ENCODE data around the gene PLOD3. TPM values are rescaled to one million over a fixed set of nuclear protein-coding genes. Genes with fewer than 3 reads are reported as not detected.
A peak's percentile ranks its signal among the peaks of the same experiment; 100 is the strongest.

Gene PLOD3
- total RNA-seq, 5 donors from 2014 or later (not counting 1 experiment from before 2014, with no cell fraction given), result 27.7 to 74.2 (median 58.8) TPM

DNA sequence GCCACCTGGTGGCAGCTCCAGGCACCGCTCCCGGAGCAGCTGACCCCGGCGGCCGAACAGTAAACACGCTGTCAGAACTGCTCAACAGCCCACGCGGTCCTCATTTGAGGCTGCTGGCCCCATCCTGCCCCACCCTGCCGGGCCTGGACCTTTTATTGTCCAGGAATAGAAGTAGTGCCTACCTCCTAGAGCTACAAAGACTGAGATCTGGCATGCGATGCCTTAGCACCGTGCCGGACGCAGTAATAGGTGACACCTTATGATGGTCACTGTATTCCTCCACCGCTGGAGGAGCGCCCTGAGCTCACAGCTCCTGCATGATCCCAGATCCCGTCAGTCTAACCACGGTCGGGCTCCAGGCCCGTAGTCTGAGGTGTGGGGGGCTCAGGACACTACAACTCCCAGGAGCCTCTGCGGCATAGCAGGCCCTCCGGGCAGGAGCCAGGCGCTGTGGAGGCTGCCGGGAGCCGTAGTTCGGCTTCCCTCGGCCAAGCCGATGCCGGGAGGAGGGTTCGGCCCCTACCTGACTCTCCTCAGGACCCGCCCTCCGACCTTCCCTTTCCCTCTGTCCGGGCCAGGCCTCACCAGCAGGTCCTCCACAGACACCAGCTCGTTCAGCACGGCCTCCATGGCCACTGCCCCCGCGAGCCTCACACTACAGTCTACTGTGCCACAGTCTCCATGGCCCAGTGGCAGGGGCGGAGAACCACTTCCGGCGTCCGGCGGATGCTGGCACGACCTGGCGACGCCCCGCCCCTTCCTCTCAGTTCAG is 27.2 kb upstream of the PLOD3 start, which contains the start of gene FIS1:
TSS of gene FIS1 (minus strand) at position 707 of the 772 bp plus-strand sequence. CDS start at position 630, 77 bp downstream.
- Mint-ChIP-seq H3K36me3 (peaks cover 16% of the 10 kb centered on the region), H3K27ac (peak within 1 kb of the TSS; percentile 98 to 99), H3K27me3 (no peaks in the 10 kb centered on the region), H3K9me3 (no peaks in the 10 kb centered on the region), H3K4me3 (peak within 1 kb of the TSS; percentile 91 to 98 (median 92)), H3K4me1 (peaks cover 35 to 41% (median 36%) of the 10 kb centered on the region in 3 donors)
- H3K27ac ChIP-seq (ENCODE audit: low read length), result peak within 1 kb of the TSS; percentile 88
- ChIA-PET POLR2A (interaction anchor here (0.5 to 1.9 kb wide), 6 partner anchors 9 to 1837 kb away, joined by 3 to 13 read pairs (median 5); partner anchors contain the start of gene ZNHIT1 (in 1 of the 2)), CTCF (interaction anchor here (0.5 to 2.8 kb wide), 18 partner anchors 8 to 695 kb away, joined by 3 to 39 read pairs (median 5); partner anchors contain the start of genes PLOD3 (in 2 of the 2), ZNHIT1 (in 2 of the 2) and UFSP1 (in 1 of the 2))
- H3K4me1 ChIP-seq (ENCODE audit: control insufficient read depth in 1 of 2, extremely low read depth in 1 of 2, insufficient read depth in 2 of 2, low read length in 2 of 2), result peaks cover 6 to 33% of the 10 kb centered on the region in 2 experiments
- H3K9me3 ChIP-seq, result no peaks in the 10 kb centered on the region
- WGBS (ENCODE audit: insufficient coverage), result under 1% methylated on average over 44 of the region's 45 CpGs
- no peaks in the 10 kb centered on the region for H3K27me3 ChIP-seq (replicated peaks in 1 of 2; ENCODE audit: control insufficient read depth in 2 of 2, extremely low read depth in 1 of 2, insufficient read depth in 2 of 2, low read length in 1 of 2)
- DNase-seq (peak; percentile 81 to 96 (median 89)), ATAC-seq (replicated peaks in 1 of 4) (peak; percentile 95 to 98 (median 96))
- H3K36me3 ChIP-seq (ENCODE audit: control insufficient read depth in 2 of 2, extremely low read depth in 1 of 2, insufficient read depth in 1 of 2, low read length in 1 of 2), result peaks cover 0 to 25% of the 10 kb centered on the region in 2 donors
- peak within 1 kb of the TSS; percentile 81 to 97 for H3K4me3 ChIP-seq (ENCODE audit: control insufficient read depth in 1 of 2, extremely low read depth in 1 of 2, low read length in 1 of 2)

DNA sequence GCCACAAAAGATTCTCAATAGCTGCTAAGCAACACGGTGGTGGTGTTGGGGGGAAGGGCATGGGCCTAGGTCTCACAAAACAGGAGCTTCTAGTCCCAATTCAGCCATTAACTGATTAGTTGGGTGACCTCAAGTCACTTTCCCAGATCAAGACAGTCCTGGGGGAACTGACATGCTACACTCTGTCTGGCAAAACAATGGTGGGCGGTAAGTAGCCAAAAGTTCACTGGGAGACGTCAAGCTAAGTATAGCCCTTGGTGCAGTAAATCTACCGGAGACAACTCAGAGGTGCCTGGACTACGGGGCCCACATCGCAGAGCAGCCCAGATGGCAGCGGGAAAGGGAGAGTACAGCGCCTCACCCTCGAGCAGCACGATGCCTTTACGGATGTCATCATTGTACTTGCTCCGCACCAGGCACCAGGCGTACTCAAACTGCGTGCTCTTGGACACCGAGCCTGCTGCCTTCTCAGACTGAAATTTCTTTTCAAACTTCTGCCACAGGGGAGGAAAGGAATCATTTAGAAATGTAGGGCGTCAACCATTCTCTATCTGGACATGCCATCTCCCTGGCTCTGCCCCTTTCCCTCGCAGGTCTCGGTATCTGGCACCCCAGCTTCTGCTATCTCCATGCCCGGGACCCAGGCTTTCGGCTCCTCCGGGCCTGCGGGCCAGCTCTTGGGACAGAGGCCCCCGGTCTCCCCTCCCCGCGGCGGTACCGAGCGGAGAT is 26.4 kb upstream of the PLOD3 start:
- DNase-seq (peak in 2 of 35 experiments; percentile 6 to 35), ATAC-seq (replicated peaks in 1 of 4) (no peak)
- Histone ChIP-seq H3K36me3 (ENCODE audit: control insufficient read depth in 2 of 2, extremely low read depth in 1 of 2, insufficient read depth in 1 of 2, low read length in 1 of 2) (peaks cover 0 to 30% of the 10 kb centered on the region in 2 donors), H3K4me1 (ENCODE audit: control insufficient read depth in 1 of 2, extremely low read depth in 1 of 2, insufficient read depth in 2 of 2, low read length in 2 of 2) (peaks cover 6 to 34% of the 10 kb centered on the region in 2 experiments), H3K9me3 (no peaks in the 10 kb centered on the region), H3K27me3 (replicated peaks in 1 of 2; ENCODE audit: control insufficient read depth in 2 of 2, extremely low read depth in 1 of 2, insufficient read depth in 2 of 2, low read length in 1 of 2) (no peaks in the 10 kb centered on the region), H3K27ac (ENCODE audit: low read length) (peak overlapping the region; percentile 88), H3K4me3 (ENCODE audit: control insufficient read depth in 1 of 2, extremely low read depth in 1 of 2, low read length in 1 of 2) (peak overlapping the region; percentile 81 to 97)
- no peaks in the 10 kb centered on the region for H3K27me3 Mint-ChIP-seq
- H3K9me3 Mint-ChIP-seq, result no peaks in the 10 kb centered on the region
- peak overlapping the region; percentile 91 to 98 (median 92) for H3K4me3 Mint-ChIP-seq
- peak overlapping the region; percentile 98 to 99 for H3K27ac Mint-ChIP-seq
- POLR2A ChIA-PET, result interaction anchor here (0.6 to 1.9 kb wide), 6 partner anchors 8 to 728 kb away, joined by 3 to 11 read pairs (median 4); partner anchors contain the start of gene ZNHIT1 (in 1 of the 2)
- peaks cover 35 to 37% (median 35%) of the 10 kb centered on the region in 3 donors for H3K4me1 Mint-ChIP-seq
- H3K36me3 Mint-ChIP-seq, result peaks cover 16% of the 10 kb centered on the region
- WGBS (ENCODE audit: insufficient coverage), result 23% methylated on average over 18 of the region's 28 CpGs
- CTCF ChIA-PET, result interaction anchor here (0.5 to 2.8 kb wide), 20 partner anchors 8 to 1112 kb away, joined by 3 to 39 read pairs (median 4); partner anchors contain the start of genes PLOD3 (in 2 of the 2), ZNHIT1 (in 2 of the 2) and UFSP1 (in 1 of the 2)

DNA sequence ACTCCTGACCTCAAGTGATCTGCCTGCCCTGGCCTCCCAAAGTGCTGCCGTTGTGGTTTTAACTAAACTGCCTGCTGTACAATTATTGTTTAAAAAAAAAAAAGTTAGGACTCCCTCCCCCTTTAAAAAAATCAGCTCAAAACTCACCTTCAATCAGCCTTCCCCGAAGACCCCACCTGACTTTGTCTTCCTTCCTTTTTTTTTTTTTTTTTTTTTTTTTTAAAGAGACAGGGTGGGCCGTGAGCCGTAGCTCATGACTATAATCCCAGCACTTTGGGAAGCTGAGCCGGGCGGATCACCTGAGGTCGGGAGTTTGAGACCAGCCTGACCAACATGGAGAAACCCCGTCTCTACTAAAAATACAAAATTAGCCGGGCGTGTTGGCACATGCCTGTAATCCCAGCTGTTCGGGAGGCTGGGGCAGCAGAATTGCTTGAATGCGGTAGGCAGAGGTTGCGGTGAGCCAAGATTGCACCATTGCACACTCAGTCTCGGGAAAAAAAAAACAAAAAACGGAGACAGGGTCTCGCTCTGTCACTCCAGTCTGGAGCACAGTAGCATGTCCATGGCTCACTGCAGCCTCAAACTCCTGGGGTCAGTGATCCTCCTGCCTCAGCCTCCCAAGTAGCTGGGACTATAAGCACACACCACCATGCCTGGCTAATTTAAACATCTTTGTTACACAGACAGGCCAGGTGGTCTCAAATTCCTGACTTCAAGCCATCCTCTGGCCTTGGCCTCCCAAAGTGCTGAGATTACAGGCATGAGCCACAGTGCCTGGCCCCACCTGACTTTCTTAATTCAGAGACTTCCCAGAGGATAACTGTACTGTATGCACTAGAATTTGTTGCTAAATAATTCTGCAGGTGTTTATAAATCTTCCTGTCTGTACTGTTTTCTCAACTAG is 24.3 kb upstream of the PLOD3 start:
- Histone ChIP-seq H3K9me3 (no peaks in the 10 kb centered on the region), H3K27me3 (replicated peaks in 1 of 2; ENCODE audit: control insufficient read depth in 2 of 2, extremely low read depth in 1 of 2, insufficient read depth in 2 of 2, low read length in 1 of 2) (no peaks in the 10 kb centered on the region), H3K36me3 (ENCODE audit: control insufficient read depth in 2 of 2, extremely low read depth in 1 of 2, insufficient read depth in 1 of 2, low read length in 1 of 2) (peaks cover 0 to 41% of the 10 kb centered on the region in 2 donors), H3K27ac (ENCODE audit: low read length) (no peak overlapping the region), H3K4me3 (ENCODE audit: control insufficient read depth in 1 of 2, extremely low read depth in 1 of 2, low read length in 1 of 2) (no peak overlapping the region), H3K4me1 (ENCODE audit: control insufficient read depth in 1 of 2, extremely low read depth in 1 of 2, insufficient read depth in 2 of 2, low read length in 2 of 2) (peaks cover 6 to 35% of the 10 kb centered on the region in 2 experiments)
- DNase-seq, result no peak
- 84% methylated on average over 13 of the region's 16 CpGs for WGBS (ENCODE audit: insufficient coverage)
- H3K36me3 Mint-ChIP-seq, result peaks cover 7% of the 10 kb centered on the region
- no peak overlapping the region for H3K27ac Mint-ChIP-seq
- ChIA-PET POLR2A (no interaction called here), CTCF (interaction anchor here (0.7 to 1.1 kb wide), 3 partner anchors 24 to 342 kb away, joined by 3 to 10 read pairs (median 4); partner anchors contain the start of genes PLOD3 (in 1 of the 2) and ZNHIT1 (in 1 of the 2))
- ATAC-seq (replicated peaks in 1 of 4), result no peak
- H3K4me3 Mint-ChIP-seq, result no peak overlapping the region
- H3K9me3 Mint-ChIP-seq, result no peaks in the 10 kb centered on the region
- peaks cover 27 to 31% (median 29%) of the 10 kb centered on the region in 3 donors for H3K4me1 Mint-ChIP-seq
- H3K27me3 Mint-ChIP-seq, result no peaks in the 10 kb centered on the region

DNA sequence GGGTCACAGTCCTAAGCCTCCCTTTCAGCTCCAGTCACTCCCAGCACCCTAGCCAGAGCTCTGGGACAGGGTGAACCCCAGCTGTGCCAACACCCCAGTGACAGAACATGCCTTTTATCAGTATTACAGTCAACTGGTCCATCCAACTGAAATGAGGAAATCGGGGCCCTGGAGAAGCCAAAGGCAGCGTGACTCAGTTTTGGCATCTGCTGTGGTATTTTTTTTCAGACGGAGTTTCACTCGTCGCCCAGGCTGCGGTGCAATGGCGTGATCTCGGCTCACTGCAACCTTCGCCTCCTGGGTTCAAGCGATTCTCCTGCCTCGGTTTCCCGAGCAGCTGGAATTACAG is 23.6 kb upstream of the PLOD3 start:
- H3K9me3 ChIP-seq, result no peaks in the 10 kb centered on the region
- peaks cover 26 to 31% (median 29%) of the 10 kb centered on the region in 3 donors for H3K4me1 Mint-ChIP-seq
- WGBS (ENCODE audit: insufficient coverage), result 89% methylated on average over 9 of the region's 12 CpGs
- no peak overlapping the region for H3K27ac ChIP-seq (ENCODE audit: low read length)
- ChIA-PET POLR2A (no interaction called here), CTCF (interaction anchor here in 1 of 2 donors (0.7 to 1.1 kb wide), 2 partner anchors 23 to 341 kb away, joined by 3 to 4 read pairs; partner anchors contain the start of genes PLOD3 and ZNHIT1)
- peaks cover 6 to 35% of the 10 kb centered on the region in 2 experiments for H3K4me1 ChIP-seq (ENCODE audit: control insufficient read depth in 1 of 2, extremely low read depth in 1 of 2, insufficient read depth in 2 of 2, low read length in 2 of 2)
- H3K27me3 ChIP-seq (replicated peaks in 1 of 2; ENCODE audit: control insufficient read depth in 2 of 2, extremely low read depth in 1 of 2, insufficient read depth in 2 of 2, low read length in 1 of 2), result no peaks in the 10 kb centered on the region
- H3K4me3 ChIP-seq (ENCODE audit: control insufficient read depth in 1 of 2, extremely low read depth in 1 of 2, low read length in 1 of 2), result no peak overlapping the region
- no peak overlapping the region for H3K27ac Mint-ChIP-seq
- H3K36me3 ChIP-seq (ENCODE audit: control insufficient read depth in 2 of 2, extremely low read depth in 1 of 2, insufficient read depth in 1 of 2, low read length in 1 of 2), result peaks cover 0 to 41% of the 10 kb centered on the region in 2 donors
- H3K36me3 Mint-ChIP-seq, result peaks cover 7% of the 10 kb centered on the region
- no peaks in the 10 kb centered on the region for H3K27me3 Mint-ChIP-seq
- ATAC-seq (replicated peaks in 1 of 4) (no peak), DNase-seq (no peak)
- H3K4me3 Mint-ChIP-seq, result no peak overlapping the region
- no peaks in the 10 kb centered on the region for H3K9me3 Mint-ChIP-seq

DNA sequence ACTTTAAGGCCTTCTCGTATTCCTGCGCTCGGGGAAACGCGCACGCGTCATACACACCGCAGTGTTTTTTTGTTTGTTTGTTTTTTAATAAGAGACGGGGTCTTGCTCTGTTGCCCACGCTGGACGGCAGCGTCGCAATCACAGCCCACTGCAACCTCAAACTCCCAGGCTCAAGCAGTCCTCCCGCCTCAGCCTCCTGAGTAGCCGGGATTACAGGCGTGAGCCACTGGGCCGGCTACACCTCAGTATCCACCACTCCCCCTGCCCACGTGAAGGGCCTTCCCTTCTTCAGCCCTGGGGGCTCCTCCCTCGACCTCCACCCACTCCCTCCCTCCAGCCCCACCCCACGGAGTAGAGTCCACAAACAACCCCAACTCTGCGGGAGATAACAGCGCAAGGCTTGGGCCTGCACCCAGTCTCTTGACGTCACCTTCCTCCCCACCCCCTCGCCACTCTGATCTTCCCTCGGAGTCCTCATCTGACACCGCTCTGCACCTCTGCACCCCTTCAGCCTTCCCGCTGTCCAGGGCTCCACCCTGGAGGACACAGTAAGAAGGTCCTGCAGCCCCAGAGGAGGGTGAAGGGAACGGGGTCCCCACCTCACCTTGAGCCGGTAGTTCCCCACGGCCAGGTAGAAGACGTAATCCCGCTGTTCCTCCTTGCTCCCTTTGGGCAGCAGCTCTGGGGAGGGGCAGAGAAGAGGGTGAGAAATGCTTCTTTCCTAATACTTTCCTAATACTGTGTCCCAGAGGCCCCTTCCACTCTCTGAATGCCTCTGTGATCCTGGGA is 23.0 kb upstream of the PLOD3 start:
- Histone ChIP-seq H3K9me3 (no peaks in the 10 kb centered on the region), H3K4me3 (ENCODE audit: control insufficient read depth in 1 of 2, extremely low read depth in 1 of 2, low read length in 1 of 2) (no peak overlapping the region), H3K27me3 (replicated peaks in 1 of 2; ENCODE audit: control insufficient read depth in 2 of 2, extremely low read depth in 1 of 2, insufficient read depth in 2 of 2, low read length in 1 of 2) (no peaks in the 10 kb centered on the region), H3K36me3 (ENCODE audit: control insufficient read depth in 2 of 2, extremely low read depth in 1 of 2, insufficient read depth in 1 of 2, low read length in 1 of 2) (peaks cover 0 to 44% of the 10 kb centered on the region in 2 donors), H3K4me1 (ENCODE audit: control insufficient read depth in 1 of 2, extremely low read depth in 1 of 2, insufficient read depth in 2 of 2, low read length in 2 of 2) (peaks cover 6 to 30% of the 10 kb centered on the region in 2 experiments), H3K27ac (ENCODE audit: low read length) (no peak overlapping the region)
- H3K27ac Mint-ChIP-seq, result no peak overlapping the region
- DNase-seq (no peak), ATAC-seq (replicated peaks in 1 of 4) (no peak)
- H3K4me1 Mint-ChIP-seq, result peaks cover 20 to 25% (median 23%) of the 10 kb centered on the region in 3 donors
- H3K27me3 Mint-ChIP-seq, result no peaks in the 10 kb centered on the region
- WGBS (ENCODE audit: insufficient coverage), result 94% methylated on average over 15 of the region's 32 CpGs
- H3K4me3 Mint-ChIP-seq, result no peak overlapping the region
- ChIA-PET CTCF (no interaction called here), POLR2A (no interaction called here)
- H3K9me3 Mint-ChIP-seq, result no peaks in the 10 kb centered on the region
- H3K36me3 Mint-ChIP-seq, result peaks cover 7% of the 10 kb centered on the region
